MM.1S (cell line): ENCODE measurements around the gene NUTM2E.
"Not testable (repeated sequence)": the region's sequence is repeated elsewhere in the genome, so short reads cannot be mapped to it uniquely, and the experiment has no call there.

Experiments
- EZH2 ChIP-seq: fragments of 300-600 bp; sonication (generic); optimal IDR thresholded peaks from 2 replicates; pipeline ENCODE3; 2017; ENCODE audit warnings: low read depth, mild to moderate bottlenecking, antibody characterized with exemption, low read length, mixed read lengths
- EZH2phosphoT487 ChIP-seq: fragments of 300-600 bp; sonication (generic); IDR thresholded peaks from 2 replicates; pipeline ENCODE4 v1.6.1; 2018; ENCODE audit warnings: antibody characterized with exemption, low read length
- TF ChIP-seq, protein P1 (sequence below): fragments of 300-600 bp; sonication (generic); IDR thresholded peaks from 2 replicates; pipeline ENCODE4 v1.5.1; 2016; ENCODE audit warnings: antibody characterized with exemption, low read length, mixed read lengths

GRCh38 chr10:79835891-79836290 is 9.4 kb downstream of the NUTM2E start:
- TF ChIP-seq, protein P1, sequence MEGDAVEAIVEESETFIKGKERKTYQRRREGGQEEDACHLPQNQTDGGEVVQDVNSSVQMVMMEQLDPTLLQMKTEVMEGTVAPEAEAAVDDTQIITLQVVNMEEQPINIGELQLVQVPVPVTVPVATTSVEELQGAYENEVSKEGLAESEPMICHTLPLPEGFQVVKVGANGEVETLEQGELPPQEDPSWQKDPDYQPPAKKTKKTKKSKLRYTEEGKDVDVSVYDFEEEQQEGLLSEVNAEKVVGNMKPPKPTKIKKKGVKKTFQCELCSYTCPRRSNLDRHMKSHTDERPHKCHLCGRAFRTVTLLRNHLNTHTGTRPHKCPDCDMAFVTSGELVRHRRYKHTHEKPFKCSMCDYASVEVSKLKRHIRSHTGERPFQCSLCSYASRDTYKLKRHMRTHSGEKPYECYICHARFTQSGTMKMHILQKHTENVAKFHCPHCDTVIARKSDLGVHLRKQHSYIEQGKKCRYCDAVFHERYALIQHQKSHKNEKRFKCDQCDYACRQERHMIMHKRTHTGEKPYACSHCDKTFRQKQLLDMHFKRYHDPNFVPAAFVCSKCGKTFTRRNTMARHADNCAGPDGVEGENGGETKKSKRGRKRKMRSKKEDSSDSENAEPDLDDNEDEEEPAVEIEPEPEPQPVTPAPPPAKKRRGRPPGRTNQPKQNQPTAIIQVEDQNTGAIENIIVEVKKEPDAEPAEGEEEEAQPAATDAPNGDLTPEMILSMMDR: not testable (repeated sequence)
- not testable (repeated sequence) for TF ChIP-seq EZH2phosphoT487, EZH2
